ENCODE measurements around the gene BAX. TPM values are rescaled to one million over a fixed set of nuclear protein-coding genes. Genes with fewer than 3 reads are reported as not detected.

BAX gene
- total and polyA plus RNA-seq, 9 of the 15 experiments (the other 6 are each of a cell fraction or from before 2014, with no cell fraction given): 3.2 to 95.4 (median 44.5) TPM

DNA sequence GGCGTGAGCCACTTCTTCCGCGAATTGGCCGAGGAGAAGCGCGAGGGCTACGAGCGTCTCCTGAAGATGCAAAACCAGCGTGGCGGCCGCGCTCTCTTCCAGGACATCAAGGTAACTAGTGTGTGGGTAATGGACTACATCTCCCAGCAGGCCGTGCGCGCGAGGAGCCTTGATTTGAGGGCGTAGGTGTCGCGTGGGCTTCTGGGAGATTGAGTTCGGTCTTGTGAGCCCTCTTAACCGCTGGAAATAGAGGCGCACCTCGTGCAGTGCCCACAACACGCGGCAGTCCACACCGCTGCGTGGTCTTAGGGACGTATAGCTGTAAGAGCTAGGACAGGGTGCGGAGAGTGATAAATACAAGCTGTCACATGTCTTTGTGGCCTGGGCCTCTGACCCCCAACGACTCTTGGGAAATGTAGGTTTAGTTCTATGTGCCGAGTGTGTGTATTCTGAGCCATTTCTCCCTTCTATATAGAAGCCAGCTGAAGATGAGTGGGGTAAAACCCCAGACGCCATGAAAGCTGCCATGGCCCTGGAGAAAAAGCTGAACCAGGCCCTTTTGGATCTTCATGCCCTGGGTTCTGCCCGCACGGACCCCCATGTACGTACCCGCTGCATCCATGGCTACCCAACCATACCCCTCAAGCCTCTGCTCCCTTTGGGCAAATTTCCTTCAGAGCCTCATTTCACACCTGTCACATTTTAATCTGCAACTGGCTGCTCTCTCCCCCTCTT lies 11.3 kb downstream of the BAX start (continued):
- TF ChIP-seq ZNF316 (IDR thresholded peaks at IDR 0.05) (no peak), HSF4 (CRISPR knock-in tag; IDR thresholded peaks at IDR 0.05; ENCODE audit: borderline replicate concordance) (no peak), MTF1 (CRISPR knock-in tag; IDR thresholded peaks at IDR 0.05; ENCODE audit: borderline replicate concordance) (no peak), SMARCA4 (IDR thresholded peaks at IDR 0.05) (no peak), HEY1 (CRISPR knock-in tag; IDR thresholded peaks at IDR 0.05; ENCODE audit: borderline replicate concordance) (no peak), SRF (CRISPR knock-in tag; IDR thresholded peaks at IDR 0.05) (no peak), ZNF239 (CRISPR knock-in tag; IDR thresholded peaks at IDR 0.05) (no peak), ZNF12 (CRISPR knock-in tag; IDR thresholded peaks at IDR 0.05) (0 out of 2 replicates have a peak, but pooled peaks have one; percentile 5), ZNF354B (CRISPR knock-in tag; IDR thresholded peaks at IDR 0.05) (no peak), GATAD2B (IDR thresholded peaks at IDR 0.05; ENCODE audit: borderline replicate concordance) (no peak), CHD1 (IDR thresholded peaks at IDR 0.05; ENCODE audit: low read length) (peak; percentile 52), FOXA1 (IDR thresholded peaks at IDR 0.05; ENCODE audit: borderline replicate concordance) (no peak), NFIX (CRISPR knock-in tag; IDR thresholded peaks at IDR 0.05; ENCODE audit: low read depth) (no peak), ZNF3 (CRISPR knock-in tag; IDR thresholded peaks at IDR 0.05) (no peak; the same call in 1 of the 2 replicates), HMBOX1 (IDR thresholded peaks at IDR 0.05) (no peak), MEF2D (tag; conservative IDR thresholded peaks at IDR 0.05; ENCODE audit: low read depth) (no peak)
- TF ChIP-seq, protein P1, sequence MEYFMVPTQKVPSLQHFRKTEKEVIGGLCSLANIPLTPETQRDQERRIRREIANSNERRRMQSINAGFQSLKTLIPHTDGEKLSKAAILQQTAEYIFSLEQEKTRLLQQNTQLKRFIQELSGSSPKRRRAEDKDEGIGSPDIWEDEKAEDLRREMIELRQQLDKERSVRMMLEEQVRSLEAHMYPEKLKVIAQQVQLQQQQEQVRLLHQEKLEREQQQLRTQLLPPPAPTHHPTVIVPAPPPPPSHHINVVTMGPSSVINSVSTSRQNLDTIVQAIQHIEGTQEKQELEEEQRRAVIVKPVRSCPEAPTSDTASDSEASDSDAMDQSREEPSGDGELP (CRISPR knock-in tag; IDR thresholded peaks at IDR 0.05; ENCODE audit: borderline replicate concordance): no peak
- TF ChIP-seq, protein P2, sequence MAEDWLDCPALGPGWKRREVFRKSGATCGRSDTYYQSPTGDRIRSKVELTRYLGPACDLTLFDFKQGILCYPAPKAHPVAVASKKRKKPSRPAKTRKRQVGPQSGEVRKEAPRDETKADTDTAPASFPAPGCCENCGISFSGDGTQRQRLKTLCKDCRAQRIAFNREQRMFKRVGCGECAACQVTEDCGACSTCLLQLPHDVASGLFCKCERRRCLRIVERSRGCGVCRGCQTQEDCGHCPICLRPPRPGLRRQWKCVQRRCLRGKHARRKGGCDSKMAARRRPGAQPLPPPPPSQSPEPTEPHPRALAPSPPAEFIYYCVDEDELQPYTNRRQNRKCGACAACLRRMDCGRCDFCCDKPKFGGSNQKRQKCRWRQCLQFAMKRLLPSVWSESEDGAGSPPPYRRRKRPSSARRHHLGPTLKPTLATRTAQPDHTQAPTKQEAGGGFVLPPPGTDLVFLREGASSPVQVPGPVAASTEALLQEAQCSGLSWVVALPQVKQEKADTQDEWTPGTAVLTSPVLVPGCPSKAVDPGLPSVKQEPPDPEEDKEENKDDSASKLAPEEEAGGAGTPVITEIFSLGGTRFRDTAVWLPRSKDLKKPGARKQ (CRISPR knock-in tag; IDR thresholded peaks at IDR 0.05): no peak
- TF ChIP-seq, protein P3, sequence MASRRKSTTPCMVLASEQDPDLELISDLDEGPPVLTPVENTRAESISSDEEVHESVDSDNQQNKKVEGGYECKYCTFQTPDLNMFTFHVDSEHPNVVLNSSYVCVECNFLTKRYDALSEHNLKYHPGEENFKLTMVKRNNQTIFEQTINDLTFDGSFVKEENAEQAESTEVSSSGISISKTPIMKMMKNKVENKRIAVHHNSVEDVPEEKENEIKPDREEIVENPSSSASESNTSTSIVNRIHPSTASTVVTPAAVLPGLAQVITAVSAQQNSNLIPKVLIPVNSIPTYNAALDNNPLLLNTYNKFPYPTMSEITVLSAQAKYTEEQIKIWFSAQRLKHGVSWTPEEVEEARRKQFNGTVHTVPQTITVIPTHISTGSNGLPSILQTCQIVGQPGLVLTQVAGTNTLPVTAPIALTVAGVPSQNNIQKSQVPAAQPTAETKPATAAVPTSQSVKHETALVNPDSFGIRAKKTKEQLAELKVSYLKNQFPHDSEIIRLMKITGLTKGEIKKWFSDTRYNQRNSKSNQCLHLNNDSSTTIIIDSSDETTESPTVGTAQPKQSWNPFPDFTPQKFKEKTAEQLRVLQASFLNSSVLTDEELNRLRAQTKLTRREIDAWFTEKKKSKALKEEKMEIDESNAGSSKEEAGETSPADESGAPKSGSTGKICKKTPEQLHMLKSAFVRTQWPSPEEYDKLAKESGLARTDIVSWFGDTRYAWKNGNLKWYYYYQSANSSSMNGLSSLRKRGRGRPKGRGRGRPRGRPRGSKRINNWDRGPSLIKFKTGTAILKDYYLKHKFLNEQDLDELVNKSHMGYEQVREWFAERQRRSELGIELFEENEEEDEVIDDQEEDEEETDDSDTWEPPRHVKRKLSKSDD (conservative IDR thresholded peaks at IDR 0.05; ENCODE audit: low read length): no peak
